NCI-H69 (cell line): Measurements from ENCODE around the gene PDK2.

ENCODE experiments used
- DNase-seq: peaks from one replicate; lab custom pipeline; 2025; lab: John Stamatoyannopoulos, UW

The PDK2 gene

DNA sequence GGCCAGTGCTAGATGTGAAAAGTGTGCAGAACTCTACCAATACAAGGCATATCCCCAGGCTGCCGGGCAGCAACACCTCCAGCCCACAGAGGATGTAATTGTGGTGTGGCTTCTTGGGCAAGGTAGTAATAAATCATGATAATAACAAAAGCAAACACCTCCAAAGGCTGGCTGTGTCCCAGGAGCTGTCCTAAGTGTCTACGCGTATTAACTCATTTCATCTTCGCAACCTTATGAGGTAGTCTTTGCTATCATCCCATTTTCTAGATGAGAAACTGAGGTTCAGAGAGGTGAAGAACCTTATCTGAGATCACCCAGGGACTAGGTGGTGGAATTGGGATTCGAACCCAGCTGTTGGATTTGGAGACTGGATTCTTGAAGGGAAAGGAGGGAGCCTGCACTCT lies 5.3 kb downstream of the PDK2 start:
- DNase-seq: peak; percentile 69

- peak; percentile 54 for DNase-seq
Measured at GRCh38 chr17:50100921-50101345, 5.8 kb downstream of the PDK2 start.

- peak; percentile 61 for DNase-seq
Measured at GRCh38 chr17:50101346-50102163, 6.4 kb downstream of the PDK2 start.

DNA sequence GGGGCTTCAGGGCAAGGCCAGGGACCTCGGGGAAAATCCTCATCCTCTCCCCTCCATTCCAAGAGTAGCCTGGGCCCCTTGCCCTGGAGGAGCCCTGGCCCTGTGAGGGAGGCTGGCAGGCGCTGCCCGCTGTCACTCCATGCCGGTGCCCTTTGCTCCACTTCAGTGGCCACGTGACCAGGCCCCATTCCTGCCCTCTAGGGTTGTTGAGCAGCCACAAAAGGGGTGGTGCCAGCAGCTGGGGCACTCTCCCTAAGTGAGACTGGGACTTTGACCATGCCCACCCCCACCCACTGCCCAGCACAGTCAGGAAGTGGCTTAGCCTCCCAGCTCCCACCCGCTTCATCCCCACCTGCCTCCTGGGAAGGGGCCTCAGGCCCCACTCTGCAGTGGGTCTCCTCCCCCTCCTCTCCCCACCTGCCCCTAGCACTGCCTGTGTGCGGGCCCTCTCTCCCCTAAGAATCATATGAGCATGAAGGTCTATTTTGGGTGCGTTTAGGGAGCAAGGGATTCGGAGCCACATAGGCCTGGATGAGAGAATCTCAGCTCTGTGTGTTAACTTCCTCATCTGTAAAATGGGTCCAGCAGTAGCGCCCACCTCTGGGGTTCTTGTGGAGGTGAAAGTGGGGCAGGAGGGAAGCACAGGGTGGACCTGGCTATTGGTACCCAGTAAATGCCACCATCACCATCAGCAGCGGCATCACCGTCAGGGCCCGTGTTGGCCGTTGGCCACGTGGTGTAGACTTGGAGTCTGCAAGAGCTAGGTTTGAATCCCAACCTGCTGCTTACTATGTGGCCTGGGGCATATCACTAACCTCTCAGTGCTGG lies 7.2 kb downstream of the PDK2 start:
- no peak for DNase-seq

GRCh38 chr17:50103252-50103651 lies 8.1 kb downstream of the PDK2 start:
- DNase-seq: no peak

DNA sequence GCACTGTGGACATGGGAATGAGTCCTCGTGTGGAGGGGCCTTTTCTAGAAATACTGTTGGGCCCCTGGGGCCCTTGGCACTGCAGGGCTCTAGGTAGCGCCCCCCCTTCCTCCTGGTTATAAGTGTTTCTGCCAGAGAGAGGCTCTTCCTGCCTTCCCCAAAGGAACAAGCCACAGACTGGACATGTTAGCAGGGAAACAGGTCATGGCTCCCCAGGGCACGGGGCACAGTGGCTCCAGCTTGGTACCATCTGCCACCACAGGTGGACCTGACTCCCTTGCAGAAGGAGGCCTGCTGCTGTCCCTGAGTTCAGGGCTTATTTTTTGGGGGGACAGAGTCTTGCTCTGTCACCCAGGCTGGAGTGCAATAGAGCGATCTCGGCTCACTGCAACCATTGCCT lies 8.8 kb downstream of the PDK2 start:
- DNase-seq: no peak

GRCh38 chr17:50105811-50106210 lies 10.7 kb downstream of the PDK2 start:
- no peak for DNase-seq

- no peak for DNase-seq
Measured at GRCh38 chr17:50106393-50107131, 11.4 kb downstream of the PDK2 start.

DNA sequence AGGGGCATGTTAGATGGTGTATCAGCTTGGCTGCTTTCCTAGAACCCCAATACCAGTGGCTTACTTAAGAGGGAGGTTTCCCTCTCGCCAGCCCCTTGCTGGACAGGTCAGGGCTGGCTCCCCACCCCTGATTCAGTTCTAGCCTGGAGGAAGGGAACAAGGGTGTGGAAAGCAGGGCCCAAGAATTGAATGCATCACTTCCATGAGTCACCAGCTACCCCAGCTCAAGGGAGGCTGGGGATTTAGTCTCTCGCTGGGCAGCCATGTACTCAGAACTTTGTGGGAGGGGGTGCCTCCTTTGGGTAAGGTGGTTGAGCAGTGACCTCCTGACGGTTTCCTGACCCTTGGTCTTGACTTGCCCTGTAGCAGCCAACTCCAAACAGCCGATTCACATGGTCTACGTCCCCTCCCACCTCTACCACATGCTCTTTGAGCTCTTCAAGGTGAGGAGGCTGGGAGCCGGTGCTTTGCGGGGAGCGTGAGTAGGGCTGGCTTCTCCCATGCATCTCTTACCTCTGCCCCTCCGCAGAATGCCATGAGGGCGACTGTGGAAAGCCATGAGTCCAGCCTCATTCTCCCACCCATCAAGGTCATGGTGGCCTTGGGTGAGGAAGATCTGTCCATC lies 12.8 kb downstream of the PDK2 start:
- no peak for DNase-seq

DNA sequence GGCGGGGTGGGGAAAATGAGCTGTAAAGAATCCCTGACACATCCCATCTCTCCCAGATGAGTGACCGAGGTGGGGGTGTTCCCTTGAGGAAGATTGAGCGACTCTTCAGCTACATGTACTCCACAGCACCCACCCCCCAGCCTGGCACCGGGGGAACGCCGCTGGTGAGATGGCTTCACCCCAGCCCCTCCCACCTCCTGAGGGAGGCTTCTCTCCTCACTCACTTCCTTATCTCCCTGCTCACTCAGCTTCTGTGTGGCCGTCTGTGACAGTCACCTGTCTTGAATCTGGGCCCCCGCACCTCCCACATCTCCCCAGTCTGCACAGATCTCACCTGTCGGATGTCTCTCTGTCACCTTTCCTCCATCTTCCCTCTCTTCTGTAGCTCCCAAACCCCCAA lies 13.4 kb downstream of the PDK2 start:
- no peak for DNase-seq

DNA sequence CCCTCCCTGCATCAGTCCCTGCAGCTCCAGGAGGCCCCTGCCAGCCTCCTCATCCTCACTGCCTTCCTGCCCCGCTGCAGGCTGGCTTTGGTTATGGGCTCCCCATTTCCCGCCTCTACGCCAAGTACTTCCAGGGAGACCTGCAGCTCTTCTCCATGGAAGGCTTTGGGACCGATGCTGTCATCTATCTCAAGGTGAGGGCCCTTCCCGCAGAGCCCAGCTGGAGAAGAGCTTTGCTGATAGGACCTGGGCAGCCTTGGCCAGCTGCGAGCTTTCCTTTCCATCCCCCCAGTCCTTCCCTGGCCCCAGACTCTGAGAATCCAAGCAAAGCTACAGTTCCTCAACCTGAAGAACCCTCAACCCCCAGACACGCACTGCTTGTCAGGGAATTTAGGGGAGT lies 14.1 kb downstream of the PDK2 start:
- no peak for DNase-seq

GRCh38 chr17:50109785-50110184 lies 14.6 kb downstream of the PDK2 start:
- no peak for DNase-seq

GRCh38 chr17:50110591-50111349 lies 15.6 kb downstream of the PDK2 start:
- no peak for DNase-seq

DNA sequence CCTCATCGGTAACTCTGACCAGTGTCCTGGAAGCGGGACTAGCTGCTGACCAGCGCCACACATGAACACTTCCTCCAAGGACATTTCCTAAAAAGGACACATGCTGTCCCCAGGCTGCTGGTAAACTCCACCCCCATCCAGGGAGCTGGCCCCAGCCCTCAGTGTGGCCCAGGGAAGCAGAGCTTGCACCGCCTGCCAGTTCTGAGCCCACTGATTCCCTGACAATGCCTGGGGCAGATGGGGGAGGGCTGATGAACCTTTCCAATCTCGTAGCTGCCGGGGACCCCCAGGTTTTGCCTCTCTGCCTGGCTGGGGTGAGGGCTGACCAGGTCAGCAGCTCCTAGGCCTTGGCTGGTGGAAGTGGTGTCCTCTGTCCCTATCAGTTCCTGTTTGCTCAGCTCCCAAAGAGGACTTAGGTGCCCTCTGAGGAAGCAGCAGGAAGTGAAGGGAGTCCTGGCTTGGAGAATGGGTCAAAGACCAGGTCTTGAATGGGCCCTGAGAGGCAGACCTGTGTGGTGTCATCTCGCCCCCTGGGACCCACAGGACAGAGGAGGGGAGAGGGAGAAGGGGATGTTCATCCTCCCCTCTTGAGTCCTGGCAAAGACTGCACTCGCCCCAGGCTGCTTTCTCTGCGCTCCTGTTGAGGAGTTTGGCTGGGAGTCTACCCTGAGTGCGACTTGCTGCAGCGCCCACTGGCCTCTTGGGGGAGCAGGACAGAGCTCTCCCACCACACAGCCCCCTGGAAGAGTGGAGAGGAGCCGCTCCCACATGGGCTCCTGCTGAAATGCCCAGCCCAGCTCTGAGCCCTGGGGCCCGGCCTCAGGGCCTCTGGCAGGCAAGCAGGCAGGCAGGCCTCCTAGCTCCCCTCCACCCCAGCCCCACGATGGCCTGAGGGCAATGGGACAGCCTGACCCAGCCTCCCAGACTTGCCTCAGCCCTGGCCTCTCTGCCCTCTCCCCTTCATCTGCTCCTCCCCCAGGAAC lies 16.8 kb downstream of the PDK2 start:
- DNase-seq: peak; percentile 50

DNA sequence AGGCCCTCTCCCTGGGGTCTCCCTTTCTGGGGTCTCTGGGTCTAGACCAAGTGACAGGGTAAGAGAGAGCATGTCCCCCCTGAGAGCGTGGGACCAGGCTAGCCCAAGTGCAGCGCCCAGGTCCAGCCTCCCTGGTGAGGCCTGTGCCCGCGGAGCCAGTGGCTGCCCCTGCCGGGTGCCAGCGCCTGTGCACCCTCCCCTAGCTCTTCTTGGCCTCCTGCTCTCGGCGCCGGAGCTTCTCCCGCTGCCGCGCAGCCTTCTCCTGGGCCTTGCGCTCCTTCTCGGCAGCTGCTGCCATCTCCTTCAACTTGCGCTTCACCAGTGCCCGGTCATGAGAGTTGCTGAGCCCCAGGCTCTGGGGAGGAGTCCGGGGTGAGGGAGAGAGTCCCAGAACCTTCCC lies 17.5 kb downstream of the PDK2 start:
- DNase-seq: no peak

- peak; percentile 30 for DNase-seq
Measured at GRCh38 chr17:50113624-50114320, 18.6 kb downstream of the PDK2 start.

GRCh38 chr17:50114401-50114800 lies 19.2 kb downstream of the PDK2 start:
- DNase-seq: no peak

DNA sequence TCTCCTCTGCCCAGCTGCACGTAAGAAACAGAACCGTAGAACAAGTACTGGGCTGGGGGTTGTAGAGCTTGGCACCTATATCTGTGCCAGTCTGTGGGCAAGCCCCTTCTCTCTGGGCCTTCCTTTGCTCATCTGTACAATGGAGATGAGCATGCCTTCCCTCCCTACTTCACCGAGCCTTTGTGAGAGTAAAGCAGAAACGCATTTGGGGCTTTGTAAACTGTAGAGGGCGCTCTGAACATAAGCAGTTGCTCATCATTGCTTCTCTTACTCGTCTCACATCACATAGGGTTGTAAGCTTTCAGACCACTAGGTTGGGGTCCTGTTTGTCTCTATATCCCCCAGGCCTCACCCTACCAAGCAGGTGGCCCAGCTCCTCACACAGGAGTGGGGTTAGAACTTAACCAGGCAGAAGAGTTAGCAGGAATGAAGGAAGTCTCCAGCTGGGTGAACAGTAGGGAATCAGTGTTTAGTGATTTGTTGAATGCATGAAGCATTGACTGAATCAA lies 19.8 kb downstream of the PDK2 start:
- DNase-seq: peak; percentile 86

DNA sequence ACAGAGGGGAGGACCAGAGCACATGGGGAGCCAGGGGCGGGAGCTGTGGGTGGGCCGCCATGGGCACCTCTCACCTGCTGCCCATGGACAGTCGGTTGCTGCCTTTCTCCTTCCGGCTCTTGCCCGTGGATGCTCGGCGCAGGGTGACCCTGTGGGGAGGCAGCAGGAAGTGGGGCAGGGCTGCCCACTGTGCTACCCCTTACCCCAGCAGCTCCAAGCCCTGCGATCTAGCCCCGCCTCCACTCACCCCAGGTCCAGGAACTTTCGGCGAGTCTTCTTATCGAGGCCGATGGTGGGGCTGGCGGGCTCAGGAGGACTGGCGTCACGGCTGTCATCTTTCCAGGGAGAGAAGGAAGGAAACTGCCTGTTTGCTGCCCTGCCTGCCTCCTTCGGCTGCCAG lies 20.6 kb downstream of the PDK2 start:
- DNase-seq: no peak
